ENCODE measurements around the gene TTC28. TPM values are rescaled to one million over a fixed set of nuclear protein-coding genes. Genes with fewer than 3 reads are reported as not detected.

TTC28 gene
- total and polyA plus RNA-seq, 10 of the 15 experiments (the other 5 are each of a cell fraction or from before 2014, with no cell fraction given), result 0.15 to 8.4 (median 1.4) TPM

DNA sequence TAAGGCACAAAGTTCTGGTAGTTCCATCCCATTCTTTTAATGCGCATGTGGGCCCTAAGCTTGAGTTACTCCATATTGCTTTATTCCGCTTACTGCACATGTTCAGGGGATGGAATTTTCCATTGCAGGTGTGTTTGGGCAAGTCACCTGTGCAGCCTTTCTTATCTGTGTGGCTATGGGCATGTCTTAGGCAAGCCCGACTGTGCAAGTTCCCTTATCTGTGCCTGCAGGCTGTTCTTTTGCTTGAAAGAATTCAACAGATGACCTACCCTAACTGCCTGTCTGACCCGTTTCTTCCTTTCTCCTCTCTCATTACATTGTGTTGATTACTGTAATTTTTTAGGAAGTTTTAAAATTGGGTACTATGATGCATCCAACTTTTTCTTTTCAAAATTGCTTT is 363.6 kb downstream of the TTC28 start:
- in situ Hi-C loops (cut with MboI), result no loop called here
- no peak overlapping the region for H2AFZ ChIP-seq (ENCODE audit: control insufficient read depth, low read depth, low read length)
- CTCF ChIA-PET, result no interaction called here

DNA sequence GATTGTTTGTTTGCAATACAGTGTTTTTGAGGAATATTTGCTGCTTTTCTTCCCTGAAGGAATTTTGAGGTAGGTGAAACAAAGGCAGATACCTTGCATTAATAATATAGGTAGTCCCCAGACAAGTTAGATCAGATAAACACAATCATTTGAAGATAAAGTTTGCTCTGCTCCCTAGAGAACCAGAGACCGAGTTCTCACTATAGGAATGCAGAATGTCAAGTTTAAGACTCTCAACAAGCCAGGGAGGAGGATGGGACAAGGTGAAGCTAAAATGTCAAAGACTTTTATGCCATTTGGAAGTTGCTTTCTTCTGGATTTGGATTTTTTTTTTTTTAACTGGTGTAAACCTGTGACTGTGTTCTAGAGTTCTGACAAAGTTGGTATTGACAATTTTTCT is 364.7 kb downstream of the TTC28 start:
- WGBS (ENCODE audit: insufficient coverage, insufficient replicate concordance, low lambda C conversion rate, missing lambda C conversion rate), result 0% methylated on average over 1 of the region's 1 CpG
- Histone ChIP-seq H4K20me1 (ENCODE audit: control insufficient read depth, insufficient read depth) (no peaks in the 10 kb centered on the region), H3K9me3 (replicated peaks; ENCODE audit: control insufficient read depth, insufficient read depth, low read length) (no peaks in the 10 kb centered on the region; the same call in 2 of the 3 replicates), H3K4me3 (no peak overlapping the region), H3K4me1 (ENCODE audit: control insufficient read depth, insufficient read depth, low read length) (no peaks in the 10 kb centered on the region), H2AFZ (ENCODE audit: control insufficient read depth, low read depth, low read length) (no peak overlapping the region), H3K27me3 (replicated peaks in 1 of 2; ENCODE audit: control insufficient read depth in 2 of 2, insufficient read depth in 2 of 2, low read length in 1 of 2) (no peaks in the 10 kb centered on the region), H3K79me2 (ENCODE audit: control insufficient read depth, insufficient read depth, low read length) (no peaks in the 10 kb centered on the region), H3K9ac (ENCODE audit: control insufficient read depth, insufficient read depth, low read length) (no peak overlapping the region), H3K4me2 (ENCODE audit: control insufficient read depth, insufficient read depth) (no peak overlapping the region), H3K36me3 (ENCODE audit: control insufficient read depth in 2 of 2, insufficient read depth in 2 of 2, low read length in 1 of 2) (no peaks in the 10 kb centered on the region), H3K27ac (ENCODE audit: control insufficient read depth, insufficient read depth) (no peak overlapping the region)
- no TSS peak for BruUV-seq (replicated peaks)
- in situ Hi-C loops (cut with MboI) (no loop called here), intact Hi-C loops (cut with micrococcal nuclease; ENCODE audit: unreplicated experiment) (no loop called here)
- ChIA-PET SMC1A (ENCODE audit: uncharacterized antibody, unreplicated experiment) (no interaction called here), CTCF (no interaction called here), POLR2A (no interaction called here), RAD21 (ENCODE audit: unreplicated experiment) (no interaction called here)
- FAIRE-seq (no peak), DNase-seq (ENCODE audit: low read depth, low spot score) (no peak), ATAC-seq (no peak)
- TF ChIP-seq MEF2B (IDR thresholded peaks at IDR 0.05; ENCODE audit: partially characterized antibody, poor library complexity, severe bottlenecking), result no peak
- TF ChIP-seq, protein P1, sequence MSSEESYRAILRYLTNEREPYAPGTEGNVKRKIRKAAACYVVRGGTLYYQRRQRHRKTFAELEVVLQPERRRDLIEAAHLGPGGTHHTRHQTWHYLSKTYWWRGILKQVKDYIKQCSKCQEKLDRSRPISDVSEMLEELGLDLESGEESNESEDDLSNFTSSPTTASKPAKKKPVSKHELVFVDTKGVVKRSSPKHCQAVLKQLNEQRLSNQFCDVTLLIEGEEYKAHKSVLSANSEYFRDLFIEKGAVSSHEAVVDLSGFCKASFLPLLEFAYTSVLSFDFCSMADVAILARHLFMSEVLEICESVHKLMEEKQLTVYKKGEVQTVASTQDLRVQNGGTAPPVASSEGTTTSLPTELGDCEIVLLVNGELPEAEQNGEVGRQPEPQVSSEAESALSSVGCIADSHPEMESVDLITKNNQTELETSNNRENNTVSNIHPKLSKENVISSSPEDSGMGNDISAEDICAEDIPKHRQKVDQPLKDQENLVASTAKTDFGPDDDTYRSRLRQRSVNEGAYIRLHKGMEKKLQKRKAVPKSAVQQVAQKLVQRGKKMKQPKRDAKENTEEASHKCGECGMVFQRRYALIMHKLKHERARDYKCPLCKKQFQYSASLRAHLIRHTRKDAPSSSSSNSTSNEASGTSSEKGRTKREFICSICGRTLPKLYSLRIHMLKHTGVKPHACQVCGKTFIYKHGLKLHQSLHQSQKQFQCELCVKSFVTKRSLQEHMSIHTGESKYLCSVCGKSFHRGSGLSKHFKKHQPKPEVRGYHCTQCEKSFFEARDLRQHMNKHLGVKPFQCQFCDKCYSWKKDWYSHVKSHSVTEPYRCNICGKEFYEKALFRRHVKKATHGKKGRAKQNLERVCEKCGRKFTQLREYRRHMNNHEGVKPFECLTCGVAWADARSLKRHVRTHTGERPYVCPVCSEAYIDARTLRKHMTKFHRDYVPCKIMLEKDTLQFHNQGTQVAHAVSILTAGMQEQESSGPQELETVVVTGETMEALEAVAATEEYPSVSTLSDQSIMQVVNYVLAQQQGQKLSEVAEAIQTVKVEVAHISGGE (CRISPR knock-in tag; IDR thresholded peaks at IDR 0.05), result no peak
- TF ChIP-seq, protein P2, sequence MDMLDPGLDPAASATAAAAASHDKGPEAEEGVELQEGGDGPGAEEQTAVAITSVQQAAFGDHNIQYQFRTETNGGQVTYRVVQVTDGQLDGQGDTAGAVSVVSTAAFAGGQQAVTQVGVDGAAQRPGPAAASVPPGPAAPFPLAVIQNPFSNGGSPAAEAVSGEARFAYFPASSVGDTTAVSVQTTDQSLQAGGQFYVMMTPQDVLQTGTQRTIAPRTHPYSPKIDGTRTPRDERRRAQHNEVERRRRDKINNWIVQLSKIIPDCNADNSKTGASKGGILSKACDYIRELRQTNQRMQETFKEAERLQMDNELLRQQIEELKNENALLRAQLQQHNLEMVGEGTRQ (IDR thresholded peaks at IDR 0.05; ENCODE audit: borderline replicate concordance, low read depth, low read length), result no peak
- no peak for TF ChIP-seq CEBPB (IDR thresholded peaks at IDR 0.05; ENCODE audit: borderline replicate concordance in 1 of 2, low read depth in 2 of 2, low read length in 2 of 2)
- no peak for TF ChIP-seq CREM (IDR thresholded peaks at IDR 0.05; ENCODE audit: low read depth)
- TF ChIP-seq, protein P3, sequence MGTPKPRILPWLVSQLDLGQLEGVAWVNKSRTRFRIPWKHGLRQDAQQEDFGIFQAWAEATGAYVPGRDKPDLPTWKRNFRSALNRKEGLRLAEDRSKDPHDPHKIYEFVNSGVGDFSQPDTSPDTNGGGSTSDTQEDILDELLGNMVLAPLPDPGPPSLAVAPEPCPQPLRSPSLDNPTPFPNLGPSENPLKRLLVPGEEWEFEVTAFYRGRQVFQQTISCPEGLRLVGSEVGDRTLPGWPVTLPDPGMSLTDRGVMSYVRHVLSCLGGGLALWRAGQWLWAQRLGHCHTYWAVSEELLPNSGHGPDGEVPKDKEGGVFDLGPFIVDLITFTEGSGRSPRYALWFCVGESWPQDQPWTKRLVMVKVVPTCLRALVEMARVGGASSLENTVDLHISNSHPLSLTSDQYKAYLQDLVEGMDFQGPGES (IDR thresholded peaks at IDR 0.05), result no peak
- TF ChIP-seq KLF5 (IDR thresholded peaks at IDR 0.05; ENCODE audit: partially characterized antibody), result no peak

More for the DNA sequence above, 363.6 kb downstream of the TTC28 start:
- H3K9me3 ChIP-seq (replicated peaks; ENCODE audit: control insufficient read depth, insufficient read depth, low read length), result no peaks in the 10 kb centered on the region; the same call in 2 of the 3 replicates
- intact Hi-C loops (cut with micrococcal nuclease; ENCODE audit: unreplicated experiment), result no loop called here
- H3K4me1 ChIP-seq (ENCODE audit: control insufficient read depth, insufficient read depth, low read length), result no peaks in the 10 kb centered on the region
- no peak for FAIRE-seq
- no TSS peak for BruUV-seq (replicated peaks)
- H3K4me3 ChIP-seq, result no peak overlapping the region
- H3K36me3 ChIP-seq (ENCODE audit: control insufficient read depth in 2 of 2, insufficient read depth in 2 of 2, low read length in 1 of 2), result no peaks in the 10 kb centered on the region
- H3K27me3 ChIP-seq (replicated peaks in 1 of 2; ENCODE audit: control insufficient read depth in 2 of 2, insufficient read depth in 2 of 2, low read length in 1 of 2), result no peaks in the 10 kb centered on the region
- no peak for DNase-seq (ENCODE audit: low read depth, low spot score)
- H3K79me2 ChIP-seq (ENCODE audit: control insufficient read depth, insufficient read depth, low read length), result no peaks in the 10 kb centered on the region
- 35% methylated on average over 4 of the region's 4 CpGs for WGBS (ENCODE audit: insufficient coverage, insufficient replicate concordance, low lambda C conversion rate, missing lambda C conversion rate)
- ChIA-PET SMC1A (ENCODE audit: uncharacterized antibody, unreplicated experiment) (no interaction called here), POLR2A (no interaction called here), RAD21 (ENCODE audit: unreplicated experiment) (no interaction called here)
- ATAC-seq, result no peak
- no peak overlapping the region for H3K27ac ChIP-seq (ENCODE audit: control insufficient read depth, insufficient read depth)
- TF ChIP-seq, protein P4, sequence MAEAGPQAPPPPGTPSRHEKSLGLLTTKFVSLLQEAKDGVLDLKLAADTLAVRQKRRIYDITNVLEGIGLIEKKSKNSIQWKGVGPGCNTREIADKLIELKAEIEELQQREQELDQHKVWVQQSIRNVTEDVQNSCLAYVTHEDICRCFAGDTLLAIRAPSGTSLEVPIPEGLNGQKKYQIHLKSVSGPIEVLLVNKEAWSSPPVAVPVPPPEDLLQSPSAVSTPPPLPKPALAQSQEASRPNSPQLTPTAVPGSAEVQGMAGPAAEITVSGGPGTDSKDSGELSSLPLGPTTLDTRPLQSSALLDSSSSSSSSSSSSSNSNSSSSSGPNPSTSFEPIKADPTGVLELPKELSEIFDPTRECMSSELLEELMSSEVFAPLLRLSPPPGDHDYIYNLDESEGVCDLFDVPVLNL (IDR thresholded peaks at IDR 0.05; ENCODE audit: low read depth, low read length), result no peak
- TF ChIP-seq FOXM1 (IDR thresholded peaks at IDR 0.05; ENCODE audit: low read depth, low read length) (no peak), SMAD1 (IDR thresholded peaks at IDR 0.05; ENCODE audit: low read depth, partially characterized antibody) (no peak), MXI1 (IDR thresholded peaks at IDR 0.05; ENCODE audit: low read depth, low read length) (no peak)
- H4K20me1 ChIP-seq (ENCODE audit: control insufficient read depth, insufficient read depth), result no peaks in the 10 kb centered on the region
- H3K9ac ChIP-seq (ENCODE audit: control insufficient read depth, insufficient read depth, low read length), result no peak overlapping the region
- no peak overlapping the region for H3K4me2 ChIP-seq (ENCODE audit: control insufficient read depth, insufficient read depth)

All from GM12878 (cell line).